Ascending aorta (tissue), 2 donors: Measurements from ENCODE around the gene TP53I13. TPM values are rescaled to one million over a fixed set of nuclear protein-coding genes. Genes with fewer than 3 reads are reported as not detected.

Source experiments
- DNase-seq, 2 donors: peaks; one replicate each; pipeline ENCODE4 v3.0.0-alpha.2; 2019; ENCODE audit warnings: low spot score in 2 of 2
- H3K27ac ChIP-seq, 2 donors: fragments of 200-600 bp; sonication (generic); one replicate each; pipeline ENCODE4 v1.5.1; 2016 to 2017; ENCODE audit warnings: mild to moderate bottlenecking in 1 of 2
- H3K27me3 ChIP-seq: fragments of 200-600 bp; sonication (generic); one replicate; pipeline ENCODE4 v1.5.1; 2017
- H3K36me3 ChIP-seq, 2 donors: fragments of 200-600 bp; sonication (generic); one replicate each; pipeline ENCODE4 v1.5.1; 2016
- H3K4me1 ChIP-seq, 2 donors: fragments of 200-600 bp; sonication (generic); one replicate each; pipeline ENCODE4 v1.5.1; 2016 to 2017; ENCODE audit warnings: mild to moderate bottlenecking in 1 of 2
- H3K4me3 ChIP-seq, 2 donors: fragments of 200-600 bp; sonication (generic); one replicate each; pipeline ENCODE4 v1.5.1; 2016 to 2017; ENCODE audit warnings: mild to moderate bottlenecking in 1 of 2
- H3K9me3 ChIP-seq, 2 donors: fragments of 200-600 bp; sonication (generic); one replicate each; pipeline ENCODE4 v1.5.1; 2016
- CTCF ChIP-seq, 3 experiments: fragments of 200-600 bp in 2 of 3; fragments of 450-650 bp in 1 of 3; sonication (generic) in 2 of 3; IDR thresholded peaks; one replicate each; pipeline ENCODE4 v1.5.1; 2016 to 2019; ENCODE audit warnings: antibody characterized with exemption in 3 of 3, mild to moderate bottlenecking in 1 of 3, moderate library complexity in 1 of 3
- intact Hi-C: fragments of 100-400 bp; cut with DNase I; formaldehyde crosslinking; loops from one replicate; pipeline ENCODE4 v1.15.1; 2023
- total RNA-seq: library from RNA; depleted of rRNA; stranded (reverse); fragments of >200 nt; gene quantifications from one replicate; pipeline ENCODE4 v1.1.0, GENCODE V29; 2016

The TP53I13 gene
- total RNA-seq, 1 donor from 2014 or later, result 93.7 TPM

DNA sequence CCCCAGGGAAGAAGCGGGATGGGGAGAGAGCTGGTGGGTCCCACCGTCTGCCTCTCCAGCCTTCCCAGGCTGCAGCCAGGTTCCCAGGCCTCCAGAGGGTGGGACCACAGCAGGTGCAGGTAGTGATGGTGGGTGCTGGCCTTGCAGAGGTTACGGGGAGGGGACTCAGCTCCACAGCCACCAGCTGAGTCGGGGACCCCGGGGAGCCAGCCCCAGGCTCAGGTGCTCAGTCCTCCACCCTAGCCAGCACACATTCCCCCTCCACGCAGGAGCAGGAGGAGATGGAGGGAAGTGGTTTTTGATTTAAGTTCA lies 5.0 kb downstream of the TP53I13 start:
- H3K36me3 ChIP-seq, result peaks cover 33 to 44% of the 10 kb centered on the region in 2 donors
- intact Hi-C loops, result no loop called here
- H3K27ac ChIP-seq, result no peak overlapping the region
- no peaks in the 10 kb centered on the region for H3K27me3 ChIP-seq
- peaks cover 14 to 24% of the 10 kb centered on the region in 2 donors for H3K4me1 ChIP-seq
- peak in 1 of 2 donors; percentile 61 for DNase-seq
- H3K4me3 ChIP-seq, result no peak overlapping the region
- TF ChIP-seq CTCF (IDR thresholded peaks at IDR 0.05), result no peak
- no peaks in the 10 kb centered on the region for H3K9me3 ChIP-seq

- Histone ChIP-seq H3K27me3 (no peaks in the 10 kb centered on the region), H3K4me3 (no peak overlapping the region), H3K27ac (no peak overlapping the region), H3K4me1 (peaks cover 13 to 24% of the 10 kb centered on the region in 2 donors), H3K36me3 (peaks cover 33 to 44% of the 10 kb centered on the region in 2 donors), H3K9me3 (no peaks in the 10 kb centered on the region)
- DNase-seq, result peak in 1 of 2 donors; percentile 56
- no peak for TF ChIP-seq CTCF (IDR thresholded peaks at IDR 0.05)
- intact Hi-C loops, result no loop called here
Observed at GRCh38 chr17:29573871-29574731, 5.6 kb downstream of the TP53I13 start.

DNA sequence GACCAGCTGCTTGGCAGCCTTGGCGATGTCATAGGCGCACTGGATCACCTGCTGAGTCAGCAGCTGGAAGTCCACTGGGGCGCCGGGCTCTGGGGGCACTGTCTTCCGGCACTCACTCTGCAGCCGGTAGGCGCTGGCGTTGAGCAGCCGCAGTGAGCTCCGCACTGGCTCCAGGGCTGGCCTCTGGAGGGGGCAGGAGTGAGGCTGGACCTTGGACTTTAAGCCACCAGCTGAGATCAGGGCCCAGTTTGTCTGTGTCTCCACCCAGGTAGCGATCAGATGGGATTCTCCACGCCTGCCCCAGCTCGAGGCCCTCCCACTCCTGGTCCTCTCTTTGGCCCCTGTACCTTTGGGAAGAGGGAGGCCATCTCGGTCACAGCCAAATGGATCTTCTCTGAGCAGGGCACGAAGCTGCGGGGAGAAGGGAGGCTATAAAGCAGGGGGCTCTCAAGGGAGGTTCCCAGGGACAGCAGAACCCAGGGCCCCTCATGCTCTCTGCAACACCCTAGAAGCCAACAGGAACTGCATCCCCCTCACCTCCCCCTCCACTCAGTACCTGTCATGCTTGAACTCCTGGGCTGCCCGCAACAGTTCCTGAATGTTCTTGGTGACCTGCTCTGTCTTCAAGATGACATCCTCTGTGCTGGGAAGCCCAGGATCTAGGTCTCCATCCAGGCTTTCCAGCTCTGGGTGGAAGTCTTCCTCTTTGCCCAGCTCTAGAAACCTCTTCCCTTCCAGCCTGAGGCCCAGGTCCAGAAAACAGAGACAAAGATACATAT lies 6.4 kb downstream of the TP53I13 start:
- H3K27me3 ChIP-seq, result no peaks in the 10 kb centered on the region

GRCh38 chr17:29575511-29576213 lies 7.2 kb downstream of the TP53I13 start:
- H3K27ac ChIP-seq, result no peak overlapping the region
- no peaks in the 10 kb centered on the region for H3K27me3 ChIP-seq
- intact Hi-C loops, result no loop called here
- H3K9me3 ChIP-seq, result no peaks in the 10 kb centered on the region
- no peak overlapping the region for H3K4me3 ChIP-seq
- DNase-seq, result peak in 1 of 2 donors; percentile 58
- no peak for TF ChIP-seq CTCF (IDR thresholded peaks at IDR 0.05)
- H3K4me1 ChIP-seq, result peaks cover 11 to 17% of the 10 kb centered on the region in 2 donors
- peaks cover 35 to 53% of the 10 kb centered on the region in 2 donors for H3K36me3 ChIP-seq

More for the DNA sequence above, 6.4 kb downstream of the TP53I13 start:
- DNase-seq, result peak in 1 of 2 donors; percentile 59
- intact Hi-C loops, result no loop called here
- TF ChIP-seq CTCF (IDR thresholded peaks at IDR 0.05), result no peak
- Histone ChIP-seq H3K36me3 (peaks cover 35 to 52% of the 10 kb centered on the region in 2 donors), H3K4me1 (peaks cover 11 to 17% of the 10 kb centered on the region in 2 donors), H3K27ac (no peak overlapping the region), H3K4me3 (no peak overlapping the region), H3K9me3 (no peaks in the 10 kb centered on the region)

DNA sequence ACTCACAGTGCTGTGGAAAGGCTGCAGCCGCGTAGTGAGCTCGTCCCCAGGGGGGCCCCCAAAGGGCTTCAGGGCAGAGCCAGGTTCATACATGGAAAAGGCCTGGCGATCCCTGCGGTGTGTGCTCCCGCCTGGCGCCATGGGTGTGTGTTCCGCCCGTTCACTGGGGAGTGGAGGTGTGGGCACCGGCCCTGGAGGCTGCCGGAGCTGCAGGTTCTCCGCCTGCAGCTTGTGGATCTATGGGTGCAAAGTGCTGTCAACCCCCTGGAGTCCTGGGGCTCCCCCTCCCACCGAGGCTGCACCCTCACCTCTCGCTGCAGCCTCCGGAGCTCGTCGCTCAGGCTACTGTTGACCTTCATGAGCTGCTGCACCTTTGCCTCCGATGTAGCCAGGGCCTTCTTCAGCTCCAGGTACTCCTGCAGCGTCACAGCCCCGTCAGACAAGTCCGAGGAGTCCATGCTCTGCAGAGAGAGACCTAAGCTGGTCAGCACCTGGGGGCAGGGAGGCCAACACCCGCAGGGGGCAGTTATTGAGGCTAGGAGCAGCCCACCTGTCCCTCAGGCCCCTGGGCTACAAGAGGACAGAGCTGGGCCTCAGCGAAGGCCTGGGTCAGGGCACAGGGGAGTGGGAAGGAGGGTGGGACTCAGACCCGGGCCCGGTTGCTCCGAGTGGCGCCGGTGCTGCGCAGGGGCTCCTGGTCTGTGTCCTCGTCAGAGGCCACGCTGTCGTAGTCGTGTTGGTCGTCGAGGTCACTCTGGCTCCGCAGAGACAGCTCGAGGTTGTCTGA lies 7.9 kb downstream of the TP53I13 start:
- no peak overlapping the region for H3K4me3 ChIP-seq
- intact Hi-C loops, result no loop called here
- H3K9me3 ChIP-seq, result no peaks in the 10 kb centered on the region
- peaks cover 11 to 17% of the 10 kb centered on the region in 2 donors for H3K4me1 ChIP-seq
- no peak for TF ChIP-seq CTCF (IDR thresholded peaks at IDR 0.05)
- no peak overlapping the region for H3K27ac ChIP-seq
- H3K36me3 ChIP-seq, result peaks cover 42 to 60% of the 10 kb centered on the region in 2 donors
- peak in 1 of 2 donors; percentile 57 for DNase-seq
- no peaks in the 10 kb centered on the region for H3K27me3 ChIP-seq
